Activated CD4-positive, alpha-beta T cell treated with anti-CD3 and anti-CD28 coated beads, Interleukin-2, amount 10 ng/mL, durations not matched to agents 24 days and 14 days (primary cell): ENCODE results near the gene C20orf96. TPM values are rescaled to one million over a fixed set of nuclear protein-coding genes. Genes with fewer than 3 reads are reported as not detected.
"Not testable (repeated sequence)": the region's sequence is repeated elsewhere in the genome, so short reads cannot be mapped to it uniquely, and the experiment has no call there.

Experiments used
- DNase-seq: peaks from one replicate; pipeline ENCODE4 v3.0.0; 2022
- H3K27ac Mint-ChIP-seq: one replicate; pipeline ENCODE4 v1.8.0; 2022; ENCODE audit warnings: mild to moderate bottlenecking, mixed read lengths
- H3K27me3 Mint-ChIP-seq: one replicate; pipeline ENCODE4 v1.8.0; 2022; ENCODE audit warnings: mixed read lengths
- H3K36me3 Mint-ChIP-seq: one replicate; pipeline ENCODE4 v1.8.0; 2022; ENCODE audit warnings: low read depth, mild to moderate bottlenecking, mixed read lengths
- H3K4me1 Mint-ChIP-seq: one replicate; pipeline ENCODE4 v1.8.0; 2021; ENCODE audit warnings: mixed read lengths
- H3K4me3 Mint-ChIP-seq: one replicate; pipeline ENCODE4 v1.8.0; 2022; ENCODE audit warnings: mild to moderate bottlenecking, moderate library complexity, mixed read lengths
- H3K9me3 Mint-ChIP-seq: one replicate; pipeline ENCODE4 v1.8.0; 2021; ENCODE audit warnings: mixed read lengths
- intact Hi-C: fragments of 100-400 bp; cut with micrococcal nuclease; formaldehyde crosslinking; loops from one replicate; pipeline ENCODE4 v1.15.1; 2023
- total RNA-seq: library from RNA; stranded (reverse); gene quantifications from 2 replicates; pipeline ENCODE4 v1.2.3, GENCODE V29; 2022

C20orf96 gene
- total RNA-seq = 5.7 and 6.7 TPM in 2 replicates

GRCh38 chr20:290084-290831 lies at the start of gene C20orf96:
C20orf96 (minus strand) TSS chr20:290750; CDS start chr20:290610, 140 bp downstream.
- Mint-ChIP-seq H3K27me3 (no peaks in the 10 kb centered on the region), H3K4me1 (peaks cover 25% of the 10 kb centered on the region), H3K4me3 (no peak within 1 kb of the TSS), H3K27ac (no peak within 1 kb of the TSS), H3K36me3 (peaks cover 4% of the 10 kb centered on the region), H3K9me3 (no peaks in the 10 kb centered on the region)
- peak; percentile 97 for DNase-seq
- intact Hi-C loops = loop anchor here (1.0 kb wide), 2 partner anchors 23 to 34 kb away; no protein-coding TSS in a partner anchor

- DNase-seq, H3K27ac Mint-ChIP-seq, H3K4me1 Mint-ChIP-seq: not testable (repeated sequence)
These were observed 45.5 kb upstream of the C20orf96 start for GRCh38 chr20:336040-336439.

GRCh38 chr20:334578-334977 lies 44.0 kb upstream of the C20orf96 start:
- H3K9me3 Mint-ChIP-seq = no peaks in the 10 kb centered on the region
- no peaks in the 10 kb centered on the region for H3K36me3 Mint-ChIP-seq
- H3K4me1 Mint-ChIP-seq = peaks cover 6% of the 10 kb centered on the region
- peaks cover 4% of the 10 kb centered on the region for H3K27me3 Mint-ChIP-seq
- DNase-seq = no peak
- H3K4me3 Mint-ChIP-seq = no peak overlapping the region
- intact Hi-C loops = no loop called here
- H3K27ac Mint-ChIP-seq = no peak overlapping the region

More at GRCh38 chr20:336040-336439, 45.5 kb upstream of the C20orf96 start:
- H3K9me3 Mint-ChIP-seq, intact Hi-C loops, H3K27me3 Mint-ChIP-seq, H3K36me3 Mint-ChIP-seq, H3K4me3 Mint-ChIP-seq: not testable (repeated sequence)

- H3K27ac Mint-ChIP-seq = peak overlapping the region; percentile 12
- intact Hi-C loops = loop anchor here (1.0 to 2.0 kb wide), 3 partner anchors 33 to 121 kb away; partner anchors contain the start of gene ZCCHC3
- H3K27me3 Mint-ChIP-seq = peaks cover 2% of the 10 kb centered on the region
- H3K9me3 Mint-ChIP-seq = no peaks in the 10 kb centered on the region
- H3K4me3 Mint-ChIP-seq = no peak overlapping the region
- H3K4me1 Mint-ChIP-seq = peaks cover 15% of the 10 kb centered on the region
- peaks cover 2% of the 10 kb centered on the region for H3K36me3 Mint-ChIP-seq
- peak; percentile 88 for DNase-seq
These were observed 39.9 kb upstream of the C20orf96 start for GRCh38 chr20:330233-331149.

- Mint-ChIP-seq H3K4me3 (no peak overlapping the region), H3K27me3 (peaks cover 2% of the 10 kb centered on the region), H3K27ac (peak overlapping the region; percentile 12), H3K4me1 (peaks cover 15% of the 10 kb centered on the region), H3K9me3 (no peaks in the 10 kb centered on the region), H3K36me3 (peaks cover 2% of the 10 kb centered on the region)
- intact Hi-C loops = loop anchor here (1.0 to 2.0 kb wide), 3 partner anchors 33 to 121 kb away; partner anchors contain the start of gene ZCCHC3
- no peak for DNase-seq
These were observed 39.3 kb upstream of the C20orf96 start for GRCh38 chr20:329851-330232.

GRCh38 chr20:328975-329695 lies 38.6 kb upstream of the C20orf96 start:
- H3K27me3 Mint-ChIP-seq = peaks cover 2% of the 10 kb centered on the region
- H3K36me3 Mint-ChIP-seq = peaks cover 2% of the 10 kb centered on the region
- intact Hi-C loops = no loop called here
- peaks cover 19% of the 10 kb centered on the region for H3K4me1 Mint-ChIP-seq
- H3K9me3 Mint-ChIP-seq = no peaks in the 10 kb centered on the region
- no peak for DNase-seq
- peak overlapping the region; percentile 38 for H3K4me3 Mint-ChIP-seq
- peak overlapping the region; percentile 30 for H3K27ac Mint-ChIP-seq

- DNase-seq = no peak
- peak overlapping the region; percentile 30 for H3K27ac Mint-ChIP-seq
- H3K36me3 Mint-ChIP-seq = peaks cover 2% of the 10 kb centered on the region
- peaks cover 2% of the 10 kb centered on the region for H3K27me3 Mint-ChIP-seq
- H3K9me3 Mint-ChIP-seq = no peaks in the 10 kb centered on the region
- peak overlapping the region; percentile 82 for H3K4me3 Mint-ChIP-seq
- intact Hi-C loops = no loop called here
- H3K4me1 Mint-ChIP-seq = peaks cover 23% of the 10 kb centered on the region
These were observed 37.8 kb upstream of the C20orf96 start for GRCh38 chr20:328027-328974.

- intact Hi-C loops = no loop called here
These were observed 36.9 kb upstream of the C20orf96 start for GRCh38 chr20:327186-328026.

GRCh38 chr20:326645-327185 lies 36.2 kb upstream of the C20orf96 start:
- Mint-ChIP-seq H3K4me1 (peaks cover 23% of the 10 kb centered on the region), H3K27ac (peak overlapping the region; percentile 71), H3K9me3 (no peaks in the 10 kb centered on the region), H3K4me3 (peak overlapping the region; percentile 82), H3K27me3 (peaks cover 2% of the 10 kb centered on the region), H3K36me3 (peaks cover 2% of the 10 kb centered on the region)
- intact Hi-C loops = no loop called here
- no peak for DNase-seq

More at GRCh38 chr20:327186-328026, 36.9 kb upstream of the C20orf96 start:
- Mint-ChIP-seq H3K9me3 (no peaks in the 10 kb centered on the region), H3K4me3 (peak overlapping the region; percentile 82), H3K27ac (peak overlapping the region; percentile 71), H3K27me3 (peaks cover 3% of the 10 kb centered on the region), H3K36me3 (peaks cover 2% of the 10 kb centered on the region), H3K4me1 (peaks cover 23% of the 10 kb centered on the region)
- DNase-seq = peak; percentile 94

- H3K27ac Mint-ChIP-seq = peak overlapping the region; percentile 81
- no peaks in the 10 kb centered on the region for H3K9me3 Mint-ChIP-seq
- peaks cover 6% of the 10 kb centered on the region for H3K27me3 Mint-ChIP-seq
- peaks cover 23% of the 10 kb centered on the region for H3K4me1 Mint-ChIP-seq
- H3K36me3 Mint-ChIP-seq = peaks cover 2% of the 10 kb centered on the region
- H3K4me3 Mint-ChIP-seq = peak overlapping the region; percentile 82
- intact Hi-C loops = loop anchor here (1.0 to 2.0 kb wide), 5 partner anchors 15 to 89 kb away; partner anchors contain the start of genes TRIB3 and ZCCHC3
- peak; percentile 85 for DNase-seq
These were observed 35.5 kb upstream of the C20orf96 start for GRCh38 chr20:325889-326644.
